ENCODE measurements around the gene SLC35F1.

SLC35F1 gene

DNA sequence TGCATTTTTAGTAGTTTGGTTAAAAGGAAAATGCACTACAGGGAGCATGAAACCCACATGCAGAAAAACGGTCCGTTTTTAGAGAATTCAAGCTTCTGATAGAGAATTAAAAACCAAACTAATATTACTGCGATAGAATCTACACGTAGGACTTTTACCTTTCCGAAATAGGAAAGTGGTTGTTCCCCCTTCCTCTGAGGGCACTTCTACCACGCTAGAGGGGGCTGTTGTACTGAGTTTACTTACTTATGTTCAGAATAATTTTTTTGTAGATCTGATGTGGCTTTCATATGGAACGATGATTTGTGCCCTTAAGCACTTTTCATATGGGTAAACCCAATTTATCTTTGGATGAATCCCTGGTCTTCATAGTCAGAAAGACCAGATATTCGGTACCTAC lies 376.7 kb downstream of the SLC35F1 start:
- H3K27me3 ChIP-seq (ENCODE audit: control insufficient read depth, insufficient read depth, low read length), result no peaks in the 10 kb centered on the region
- H3K4me1 ChIP-seq (ENCODE audit: control insufficient read depth, insufficient read depth, low read length), result peaks cover 3% of the 10 kb centered on the region
- H3K4me3 ChIP-seq (ENCODE audit: low read length), result no peak overlapping the region
- H3K27ac ChIP-seq (ENCODE audit: low read depth, low read length), result no peak overlapping the region
- no peak overlapping the region for H3K9ac ChIP-seq (ENCODE audit: low read length)
- no peaks in the 10 kb centered on the region for H3K36me3 ChIP-seq (ENCODE audit: control insufficient read depth, insufficient read depth, low read length)

DNA sequence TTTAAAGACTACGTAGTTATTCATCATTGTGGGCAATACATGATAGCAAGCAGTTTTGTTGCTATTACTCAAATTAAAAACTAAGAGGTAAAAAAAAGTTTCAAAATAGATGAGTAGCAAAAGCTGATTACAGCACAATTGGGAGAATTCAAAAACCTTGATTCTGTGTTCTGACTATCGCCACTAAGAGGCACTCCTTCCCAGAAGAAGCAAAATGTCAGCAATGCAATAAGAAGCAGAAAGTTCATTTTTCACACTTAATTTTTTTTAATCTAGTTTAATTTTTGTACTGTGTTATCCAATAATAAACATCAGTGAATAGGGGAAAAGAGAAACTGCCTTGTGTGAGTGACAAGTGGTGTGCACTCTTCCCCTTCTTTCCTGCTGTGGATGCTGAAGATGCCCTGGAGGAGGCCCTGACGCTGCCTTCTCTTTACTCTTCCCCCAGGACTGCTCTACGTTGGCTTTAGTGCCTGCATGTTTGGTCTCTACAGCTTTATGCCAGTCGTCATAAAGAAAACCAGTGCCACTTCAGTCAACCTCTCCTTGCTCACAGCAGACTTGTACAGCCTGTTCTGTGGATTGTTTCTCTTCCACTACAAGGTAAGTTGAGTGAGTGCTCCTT lies 377.8 kb downstream of the SLC35F1 start:
- Histone ChIP-seq H3K4me3 (ENCODE audit: low read length) (no peak overlapping the region), H3K9ac (ENCODE audit: low read length) (no peak overlapping the region), H3K4me1 (ENCODE audit: control insufficient read depth, insufficient read depth, low read length) (peaks cover 3% of the 10 kb centered on the region), H3K27me3 (ENCODE audit: control insufficient read depth, insufficient read depth, low read length) (no peaks in the 10 kb centered on the region), H3K27ac (ENCODE audit: low read depth, low read length) (no peak overlapping the region), H3K36me3 (ENCODE audit: control insufficient read depth, insufficient read depth, low read length) (no peaks in the 10 kb centered on the region)

DNA sequence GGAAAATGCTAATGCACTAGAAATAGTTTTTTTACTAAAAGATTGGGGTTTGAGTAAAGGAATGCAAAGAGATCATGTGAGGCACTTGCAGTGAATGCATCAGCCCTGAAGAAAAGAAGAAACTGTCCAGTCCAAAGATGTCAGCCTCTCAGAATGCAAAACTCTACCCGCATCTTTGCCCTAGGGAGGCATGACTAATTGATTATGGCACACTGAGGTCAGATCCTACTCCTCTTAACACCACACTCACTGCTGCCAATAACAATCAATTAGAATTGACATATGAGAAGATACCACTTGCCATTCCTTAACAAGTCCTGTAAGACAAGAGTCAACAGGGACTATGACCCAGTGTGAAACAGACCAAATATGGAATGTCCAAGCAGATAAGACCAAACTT lies 378.7 kb downstream of the SLC35F1 start:
- Histone ChIP-seq H3K36me3 (ENCODE audit: control insufficient read depth, insufficient read depth, low read length) (no peaks in the 10 kb centered on the region), H3K9ac (ENCODE audit: low read length) (no peak overlapping the region), H3K27ac (ENCODE audit: low read depth, low read length) (no peak overlapping the region), H3K27me3 (ENCODE audit: control insufficient read depth, insufficient read depth, low read length) (no peaks in the 10 kb centered on the region), H3K4me1 (ENCODE audit: control insufficient read depth, insufficient read depth, low read length) (peaks cover 3% of the 10 kb centered on the region), H3K4me3 (ENCODE audit: low read length) (no peak overlapping the region)

DNA sequence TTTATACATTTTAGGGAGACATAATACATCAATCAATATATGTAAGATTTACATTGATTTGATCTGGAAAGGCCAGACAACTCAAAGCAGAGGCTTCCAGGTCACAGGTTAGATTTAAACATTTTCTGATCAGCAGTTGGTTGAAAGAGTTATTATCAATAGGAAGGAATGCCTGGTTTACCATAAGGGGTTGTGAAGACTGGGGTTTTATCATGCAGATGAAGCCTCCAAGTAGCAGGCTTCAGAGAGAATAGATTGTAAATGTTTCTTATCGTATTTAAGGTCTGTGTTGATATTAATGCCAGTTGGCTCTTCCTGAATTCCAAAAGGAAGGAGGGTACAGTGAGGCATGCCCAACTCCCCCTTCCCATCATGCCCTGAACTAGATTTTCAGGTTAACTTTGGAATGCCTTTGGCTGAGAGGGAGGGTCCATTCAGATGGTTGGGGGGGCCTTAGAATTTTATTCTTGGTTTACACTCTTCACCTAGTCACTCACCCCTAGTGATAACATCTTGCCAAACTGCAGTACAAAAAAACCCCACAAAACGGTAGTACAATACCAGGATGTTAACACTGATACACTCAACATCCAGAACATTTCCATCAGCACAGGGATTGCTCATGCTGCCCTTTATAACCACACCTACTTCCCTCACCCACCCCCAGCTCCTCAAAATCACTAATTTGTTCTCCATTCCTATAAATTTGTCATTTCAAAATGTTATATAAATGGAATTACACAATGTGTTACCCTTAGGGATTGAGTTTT lies 381.5 kb downstream of the SLC35F1 start:
- no peak overlapping the region for H3K4me3 ChIP-seq (ENCODE audit: low read length)
- H3K27me3 ChIP-seq (ENCODE audit: control insufficient read depth, insufficient read depth, low read length), result no peaks in the 10 kb centered on the region
- H3K27ac ChIP-seq (ENCODE audit: low read depth, low read length), result no peak overlapping the region
- no peaks in the 10 kb centered on the region for H3K36me3 ChIP-seq (ENCODE audit: control insufficient read depth, insufficient read depth, low read length)
- peaks cover 12% of the 10 kb centered on the region for H3K4me1 ChIP-seq (ENCODE audit: control insufficient read depth, insufficient read depth, low read length)
- no peak overlapping the region for H3K9ac ChIP-seq (ENCODE audit: low read length)

DNA sequence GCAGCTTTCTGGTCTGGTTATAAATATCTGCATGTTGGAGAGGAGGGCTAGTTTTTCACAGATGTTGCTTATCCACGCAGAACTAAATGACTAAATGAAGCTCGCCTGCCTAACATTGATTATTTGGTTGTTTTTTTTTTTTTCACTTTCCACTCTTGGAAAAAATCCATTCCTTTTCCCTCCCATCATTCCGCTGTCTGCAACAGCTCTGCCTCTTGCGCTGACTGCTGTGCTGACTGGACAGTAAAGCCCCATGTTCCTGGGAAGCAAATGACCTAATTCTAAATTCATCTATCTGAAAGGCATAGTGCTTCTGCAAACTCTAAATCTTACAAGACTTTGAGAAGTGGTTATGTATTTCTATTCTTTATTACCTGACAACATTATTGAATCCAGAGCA lies 385.5 kb downstream of the SLC35F1 start:
- H3K27me3 ChIP-seq (ENCODE audit: control insufficient read depth, insufficient read depth, low read length), result no peaks in the 10 kb centered on the region
- H3K9ac ChIP-seq (ENCODE audit: low read length), result no peak overlapping the region
- no peaks in the 10 kb centered on the region for H3K36me3 ChIP-seq (ENCODE audit: control insufficient read depth, insufficient read depth, low read length)
- peak overlapping the region; percentile 55 for H3K27ac ChIP-seq (ENCODE audit: low read depth, low read length)
- H3K4me3 ChIP-seq (ENCODE audit: low read length), result no peak overlapping the region
- H3K4me1 ChIP-seq (ENCODE audit: control insufficient read depth, insufficient read depth, low read length), result peaks cover 35% of the 10 kb centered on the region

DNA sequence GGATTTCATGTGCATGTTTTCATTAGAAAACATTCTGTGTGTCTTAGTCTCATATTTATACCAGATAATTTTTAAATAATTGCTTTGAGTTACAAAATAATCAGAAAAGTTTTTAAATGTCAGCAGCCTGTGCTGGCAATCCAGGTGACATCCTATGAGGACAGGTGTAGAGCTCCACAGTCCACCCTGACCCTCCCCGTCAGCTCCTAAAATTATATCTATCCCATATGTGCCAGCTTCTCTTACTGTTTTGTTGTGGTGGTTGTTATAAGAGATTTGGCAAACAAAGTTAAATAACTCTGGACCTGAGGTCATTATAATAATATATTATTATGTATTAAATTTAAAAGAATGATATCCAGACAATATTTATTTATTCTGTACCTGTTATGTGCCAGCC lies 387.8 kb downstream of the SLC35F1 start:
- Histone ChIP-seq H3K4me3 (ENCODE audit: low read length) (no peak overlapping the region), H3K4me1 (ENCODE audit: control insufficient read depth, insufficient read depth, low read length) (peaks cover 48% of the 10 kb centered on the region), H3K36me3 (ENCODE audit: control insufficient read depth, insufficient read depth, low read length) (no peaks in the 10 kb centered on the region), H3K27me3 (ENCODE audit: control insufficient read depth, insufficient read depth, low read length) (no peaks in the 10 kb centered on the region), H3K9ac (ENCODE audit: low read length) (no peak overlapping the region), H3K27ac (ENCODE audit: low read depth, low read length) (peak overlapping the region; percentile 50)

DNA sequence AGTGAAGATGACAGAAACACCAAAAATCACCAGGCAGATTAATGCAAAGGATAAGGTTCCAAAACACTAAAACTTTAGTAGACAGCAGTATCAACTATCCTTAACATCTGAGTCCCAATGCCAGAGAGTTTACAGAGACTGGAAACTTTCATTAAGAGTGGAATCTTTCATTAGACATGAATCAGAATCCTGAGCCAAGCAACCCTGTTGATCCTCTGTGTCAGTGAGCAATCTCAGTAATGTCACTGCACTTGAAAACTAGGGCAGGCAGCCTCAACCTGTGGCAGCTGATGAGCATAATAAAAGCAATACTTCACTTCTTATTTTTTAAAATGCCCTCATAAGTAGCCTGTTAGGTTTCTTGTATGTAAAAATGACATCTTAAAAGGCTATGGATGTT lies 388.3 kb downstream of the SLC35F1 start:
- H3K4me1 ChIP-seq (ENCODE audit: control insufficient read depth, insufficient read depth, low read length), result peaks cover 48% of the 10 kb centered on the region
- no peak overlapping the region for H3K9ac ChIP-seq (ENCODE audit: low read length)
- H3K4me3 ChIP-seq (ENCODE audit: low read length), result no peak overlapping the region
- no peaks in the 10 kb centered on the region for H3K27me3 ChIP-seq (ENCODE audit: control insufficient read depth, insufficient read depth, low read length)
- H3K27ac ChIP-seq (ENCODE audit: low read depth, low read length), result peak overlapping the region; percentile 50
- no peaks in the 10 kb centered on the region for H3K36me3 ChIP-seq (ENCODE audit: control insufficient read depth, insufficient read depth, low read length)

DNA sequence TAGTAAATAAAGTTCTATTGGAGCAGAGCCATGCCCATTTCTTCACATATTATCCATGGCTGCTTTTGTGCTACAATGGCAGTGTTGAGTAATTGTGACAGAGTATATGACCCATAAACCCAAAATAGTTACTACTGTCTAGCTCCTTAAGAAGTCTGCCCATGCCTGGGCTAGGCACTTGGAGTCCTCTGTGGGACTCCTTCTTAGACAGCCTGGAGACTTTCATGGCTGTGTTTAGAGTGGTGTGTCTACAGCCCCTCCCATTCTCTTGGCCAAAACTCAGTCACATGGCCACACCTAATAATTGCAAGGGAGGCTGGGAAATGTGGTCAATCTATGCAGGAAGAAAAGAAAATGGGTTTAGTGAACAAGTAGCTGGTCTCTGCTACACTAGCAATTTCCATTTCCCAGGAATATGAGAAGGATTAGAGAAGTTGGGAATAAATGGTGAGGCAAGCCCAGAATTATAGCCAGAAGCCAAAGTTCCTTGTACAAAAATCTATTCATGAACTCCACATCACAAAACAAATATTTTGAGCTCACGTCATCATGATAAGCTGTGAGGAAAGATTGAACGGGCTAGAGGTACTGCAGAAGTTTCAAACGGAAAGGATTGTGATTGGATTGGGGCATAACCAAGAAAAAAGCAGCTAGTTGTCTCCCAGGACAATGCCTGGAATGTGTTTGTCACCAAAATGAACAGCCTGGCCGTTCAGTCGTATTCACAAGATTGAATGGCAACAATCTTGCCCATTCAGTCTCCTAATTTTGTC lies 389.3 kb downstream of the SLC35F1 start:
- H3K4me1 ChIP-seq (ENCODE audit: control insufficient read depth, insufficient read depth, low read length), result peaks cover 48% of the 10 kb centered on the region
- peak overlapping the region; percentile 50 for H3K27ac ChIP-seq (ENCODE audit: low read depth, low read length)

DNA sequence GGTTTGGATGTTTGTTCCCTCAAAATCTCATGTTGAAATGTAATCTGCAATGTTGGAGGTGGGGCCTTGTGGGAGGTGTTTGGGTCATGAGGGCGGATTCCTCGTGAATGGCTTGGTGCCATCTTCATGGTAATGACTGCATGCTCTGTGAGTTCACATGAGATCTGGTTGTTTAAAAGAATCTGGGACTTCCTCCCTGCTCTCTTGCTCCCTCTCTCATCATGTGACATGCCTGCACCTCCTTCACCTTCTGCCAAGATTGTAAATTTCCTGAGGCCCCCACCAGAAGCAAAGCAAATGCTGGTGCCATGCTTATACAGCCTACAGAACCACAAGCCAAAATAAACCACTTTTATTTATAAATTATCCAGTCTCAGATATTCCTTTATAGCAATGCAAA lies 390.8 kb downstream of the SLC35F1 start:
- no peaks in the 10 kb centered on the region for H3K27me3 ChIP-seq (ENCODE audit: control insufficient read depth, insufficient read depth, low read length)
- peaks cover 42% of the 10 kb centered on the region for H3K4me1 ChIP-seq (ENCODE audit: control insufficient read depth, insufficient read depth, low read length)
- no peak overlapping the region for H3K9ac ChIP-seq (ENCODE audit: low read length)
- H3K27ac ChIP-seq (ENCODE audit: low read depth, low read length), result peak overlapping the region; percentile 29
- H3K36me3 ChIP-seq (ENCODE audit: control insufficient read depth, insufficient read depth, low read length), result no peaks in the 10 kb centered on the region
- H3K4me3 ChIP-seq (ENCODE audit: low read length), result no peak overlapping the region

More for the DNA sequence above, 389.3 kb downstream of the SLC35F1 start:
- no peaks in the 10 kb centered on the region for H3K27me3 ChIP-seq (ENCODE audit: control insufficient read depth, insufficient read depth, low read length)
- no peak overlapping the region for H3K9ac ChIP-seq (ENCODE audit: low read length)
- H3K4me3 ChIP-seq (ENCODE audit: low read length), result no peak overlapping the region
- H3K36me3 ChIP-seq (ENCODE audit: control insufficient read depth, insufficient read depth, low read length), result no peaks in the 10 kb centered on the region

DNA sequence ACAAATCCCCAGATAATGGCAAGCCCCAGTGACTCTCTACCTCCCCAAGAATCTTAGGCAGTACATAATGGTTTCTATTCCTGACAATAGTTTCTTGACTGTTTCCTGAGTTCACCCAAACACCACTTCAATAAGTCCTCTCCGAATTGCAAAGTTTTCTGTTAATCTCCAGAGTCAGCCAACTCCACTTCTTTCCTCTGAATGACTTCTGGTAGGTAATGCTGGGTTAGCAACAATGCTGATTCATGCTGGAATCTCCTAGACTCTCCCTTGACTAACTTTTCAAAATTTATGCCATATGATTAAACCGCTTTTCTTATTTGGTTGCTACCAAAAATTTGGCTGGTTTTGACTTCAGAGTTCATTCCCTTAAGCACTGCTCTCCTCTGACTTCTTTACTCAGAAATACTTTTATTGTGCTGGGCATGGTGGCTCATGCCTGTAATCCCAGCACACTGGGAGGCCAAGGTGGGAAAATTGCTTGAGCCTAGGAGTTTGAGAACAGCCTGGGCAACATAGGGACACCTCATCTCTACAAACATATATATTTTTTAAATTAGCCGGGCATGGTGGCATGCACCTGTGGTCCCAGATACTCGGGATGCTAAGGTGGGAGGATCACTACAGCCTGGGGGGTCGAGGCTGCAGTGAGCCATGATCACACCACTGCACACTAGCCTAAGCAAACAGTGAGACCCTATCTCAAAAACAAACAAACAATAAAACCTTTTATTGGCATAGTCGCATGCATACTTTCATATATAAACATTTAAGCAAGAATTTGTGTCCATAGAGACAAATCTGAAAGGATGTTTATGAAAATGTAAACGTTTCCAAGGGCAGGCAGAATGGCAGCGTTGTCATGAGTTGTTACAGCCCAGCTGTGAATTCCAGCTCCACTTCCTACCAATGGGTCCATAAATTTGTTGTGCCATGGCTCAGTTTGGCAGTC lies 391.7 kb downstream of the SLC35F1 start:
- Histone ChIP-seq H3K27ac (ENCODE audit: low read depth, low read length) (peak overlapping the region; percentile 51), H3K4me3 (ENCODE audit: low read length) (no peak overlapping the region), H3K9ac (ENCODE audit: low read length) (no peak overlapping the region), H3K4me1 (ENCODE audit: control insufficient read depth, insufficient read depth, low read length) (peaks cover 39% of the 10 kb centered on the region), H3K27me3 (ENCODE audit: control insufficient read depth, insufficient read depth, low read length) (no peaks in the 10 kb centered on the region), H3K36me3 (ENCODE audit: control insufficient read depth, insufficient read depth, low read length) (no peaks in the 10 kb centered on the region)

DNA sequence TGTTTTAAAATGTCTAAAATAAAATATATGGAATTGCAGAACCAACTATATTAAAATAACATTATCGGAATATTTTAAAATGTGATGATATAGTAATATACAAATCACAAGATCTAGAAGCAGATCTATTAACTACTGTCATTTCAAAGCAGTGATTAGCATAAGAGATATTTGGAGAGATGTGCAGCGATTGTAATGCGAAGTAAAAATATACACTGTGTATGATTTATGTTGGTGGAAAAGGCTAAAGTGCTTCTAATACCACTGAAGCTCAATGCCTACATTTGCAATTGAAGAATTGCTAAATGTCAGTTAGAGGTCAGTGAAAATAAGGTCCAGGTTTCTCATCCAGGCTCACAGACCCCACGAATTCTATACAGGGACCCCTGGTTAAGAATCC lies 392.4 kb downstream of the SLC35F1 start:
- H3K4me3 ChIP-seq (ENCODE audit: low read length), result no peak overlapping the region
- no peaks in the 10 kb centered on the region for H3K36me3 ChIP-seq (ENCODE audit: control insufficient read depth, insufficient read depth, low read length)
- H3K27me3 ChIP-seq (ENCODE audit: control insufficient read depth, insufficient read depth, low read length), result no peaks in the 10 kb centered on the region
- peaks cover 38% of the 10 kb centered on the region for H3K4me1 ChIP-seq (ENCODE audit: control insufficient read depth, insufficient read depth, low read length)
- H3K9ac ChIP-seq (ENCODE audit: low read length), result no peak overlapping the region
- H3K27ac ChIP-seq (ENCODE audit: low read depth, low read length), result peak overlapping the region; percentile 51

DNA sequence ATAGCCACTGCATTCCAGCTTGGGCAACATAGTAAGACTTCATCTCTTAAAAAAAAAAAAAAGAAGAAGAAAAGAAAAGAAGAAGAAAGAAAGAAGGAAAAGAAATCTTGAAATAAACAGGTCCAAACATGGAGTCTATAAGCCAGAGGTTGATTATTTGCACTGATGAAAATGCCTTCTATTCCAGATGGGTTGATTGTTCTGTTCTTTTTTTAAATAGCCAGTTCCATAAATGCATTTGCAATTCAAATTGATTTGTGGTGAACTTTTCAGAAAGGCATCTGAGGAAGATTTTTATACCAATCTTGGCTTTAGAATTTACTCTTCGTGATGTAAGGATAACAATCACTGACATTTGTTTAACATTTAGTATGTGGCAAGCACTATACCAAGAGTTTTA lies 397.3 kb downstream of the SLC35F1 start:
- no peak overlapping the region for H3K9ac ChIP-seq (ENCODE audit: low read length)
- no peaks in the 10 kb centered on the region for H3K36me3 ChIP-seq (ENCODE audit: control insufficient read depth, insufficient read depth, low read length)
- H3K4me1 ChIP-seq (ENCODE audit: control insufficient read depth, insufficient read depth, low read length), result peaks cover 37% of the 10 kb centered on the region
- H3K27ac ChIP-seq (ENCODE audit: low read depth, low read length), result peak overlapping the region; percentile 46
- H3K27me3 ChIP-seq (ENCODE audit: control insufficient read depth, insufficient read depth, low read length), result no peaks in the 10 kb centered on the region
- H3K4me3 ChIP-seq (ENCODE audit: low read length), result no peak overlapping the region
